Glutamatergic neuron (in vitro differentiated cells): ENCODE results near the gene LIPC. TPM values are rescaled to one million over a fixed set of nuclear protein-coding genes. Genes with fewer than 3 reads are reported as not detected.

Experiments used
- DNase-seq: peaks from one replicate; pipeline ENCODE4 v3.0.0; 2022
- H3K27ac Mint-ChIP-seq: one replicate; pipeline ENCODE4 v1.8.0; 2020; ENCODE audit warnings: mild to moderate bottlenecking, mixed read lengths, inconsistent platforms; ENCODE audit not compliant: unreplicated experiment
- H3K27me3 Mint-ChIP-seq: one replicate; pipeline ENCODE4 v1.8.0; 2020; ENCODE audit warnings: mild to moderate bottlenecking, moderate library complexity, mixed read lengths, inconsistent platforms; ENCODE audit not compliant: unreplicated experiment
- H3K36me3 Mint-ChIP-seq: one replicate; pipeline ENCODE4 v1.8.0; 2020; ENCODE audit warnings: mild to moderate bottlenecking, mixed read lengths, inconsistent platforms; ENCODE audit not compliant: unreplicated experiment
- H3K4me1 Mint-ChIP-seq: one replicate; pipeline ENCODE4 v1.8.0; 2020; ENCODE audit warnings: mild to moderate bottlenecking, low read depth, mixed read lengths, inconsistent platforms; ENCODE audit not compliant: unreplicated experiment
- H3K4me3 Mint-ChIP-seq: one replicate; pipeline ENCODE4 v1.8.0; 2020; ENCODE audit warnings: mild to moderate bottlenecking, mixed read lengths, inconsistent platforms; ENCODE audit not compliant: unreplicated experiment
- H3K9me3 Mint-ChIP-seq: one replicate; pipeline ENCODE4 v1.8.0; 2020; ENCODE audit warnings: mild to moderate bottlenecking, moderate library complexity, mixed read lengths, inconsistent platforms; ENCODE audit not compliant: unreplicated experiment
- total RNA-seq: library from RNA; stranded (reverse); fragmentation: NEBNext Ultra II Directional; extraction: Animal tissue kit (Norgen Biotek cat#: 25700); gene quantifications from one replicate; pipeline ENCODE4 v1.2.1, GENCODE V29; 2021; ENCODE audit not compliant: unreplicated experiment
- TF ChIP-seq, protein P1 (sequence below): fragments of 200-600 bp; sonication (generic); IDR thresholded peaks from one replicate; pipeline ENCODE4 v1.5.0; 2021; ENCODE audit not compliant: partially characterized antibody, unreplicated experiment

Gene LIPC
- total RNA-seq, 1 donor from 2014 or later = not detected

DNA sequence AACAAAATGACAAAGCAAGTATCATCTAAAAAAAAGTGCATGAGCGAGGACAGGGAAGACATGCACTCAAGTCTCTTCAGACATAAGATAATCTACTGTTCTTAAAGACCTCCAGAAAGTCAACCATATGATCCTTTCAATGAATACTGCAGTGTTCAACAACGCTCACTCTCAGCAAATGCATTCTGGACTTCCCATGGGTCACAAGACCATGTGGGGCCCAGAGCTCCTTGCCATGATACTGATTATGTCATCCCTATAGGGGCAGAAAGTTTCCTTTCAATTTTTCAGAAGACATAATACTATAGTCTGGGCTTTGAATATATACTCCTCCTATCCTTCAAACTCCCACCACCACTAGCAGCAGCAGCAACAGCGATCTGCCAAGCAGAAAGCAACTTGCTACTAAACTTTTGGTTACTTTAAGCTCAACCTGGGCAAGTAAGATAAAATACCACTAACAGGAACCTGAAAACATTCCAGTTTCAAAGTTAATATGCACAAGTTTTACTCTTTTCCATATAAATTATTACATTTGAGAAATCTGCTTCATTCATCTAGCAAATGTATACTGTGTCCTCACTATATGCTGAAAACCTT lies 174.2 kb downstream of the LIPC start:
- TF ChIP-seq, protein P1, sequence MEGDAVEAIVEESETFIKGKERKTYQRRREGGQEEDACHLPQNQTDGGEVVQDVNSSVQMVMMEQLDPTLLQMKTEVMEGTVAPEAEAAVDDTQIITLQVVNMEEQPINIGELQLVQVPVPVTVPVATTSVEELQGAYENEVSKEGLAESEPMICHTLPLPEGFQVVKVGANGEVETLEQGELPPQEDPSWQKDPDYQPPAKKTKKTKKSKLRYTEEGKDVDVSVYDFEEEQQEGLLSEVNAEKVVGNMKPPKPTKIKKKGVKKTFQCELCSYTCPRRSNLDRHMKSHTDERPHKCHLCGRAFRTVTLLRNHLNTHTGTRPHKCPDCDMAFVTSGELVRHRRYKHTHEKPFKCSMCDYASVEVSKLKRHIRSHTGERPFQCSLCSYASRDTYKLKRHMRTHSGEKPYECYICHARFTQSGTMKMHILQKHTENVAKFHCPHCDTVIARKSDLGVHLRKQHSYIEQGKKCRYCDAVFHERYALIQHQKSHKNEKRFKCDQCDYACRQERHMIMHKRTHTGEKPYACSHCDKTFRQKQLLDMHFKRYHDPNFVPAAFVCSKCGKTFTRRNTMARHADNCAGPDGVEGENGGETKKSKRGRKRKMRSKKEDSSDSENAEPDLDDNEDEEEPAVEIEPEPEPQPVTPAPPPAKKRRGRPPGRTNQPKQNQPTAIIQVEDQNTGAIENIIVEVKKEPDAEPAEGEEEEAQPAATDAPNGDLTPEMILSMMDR = no peak
- no peaks in the 10 kb centered on the region for H3K4me1 Mint-ChIP-seq
- H3K9me3 Mint-ChIP-seq = no peaks in the 10 kb centered on the region
- no peak for DNase-seq
- H3K36me3 Mint-ChIP-seq = no peaks in the 10 kb centered on the region
- H3K27ac Mint-ChIP-seq = no peak overlapping the region
- H3K27me3 Mint-ChIP-seq = no peaks in the 10 kb centered on the region
- no peak overlapping the region for H3K4me3 Mint-ChIP-seq

DNA sequence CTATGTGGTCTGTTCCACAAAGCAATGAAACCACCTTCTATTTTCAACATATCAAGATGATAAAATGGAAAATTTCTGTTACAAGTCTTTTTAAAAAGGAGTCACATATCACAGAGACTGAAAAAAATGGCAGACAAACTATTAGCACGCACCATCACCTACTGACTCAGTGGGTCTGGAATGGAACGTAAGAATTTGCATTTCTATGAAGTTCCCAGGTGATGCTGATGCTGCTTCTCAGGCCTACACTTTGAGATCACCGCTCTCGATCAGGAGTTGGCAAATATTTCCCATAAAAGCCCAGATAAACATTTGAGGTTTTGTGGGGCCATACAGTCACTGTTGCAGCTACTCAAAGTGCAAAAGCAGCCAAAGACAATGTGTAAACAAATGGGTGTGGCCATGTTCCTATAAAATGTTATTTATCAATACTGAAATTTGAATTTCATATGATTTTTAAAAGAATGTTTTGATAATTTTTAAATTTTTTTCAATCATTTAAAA lies 174.8 kb downstream of the LIPC start:
- TF ChIP-seq, protein P1 = no peak
- no peak for DNase-seq
- H3K27me3 Mint-ChIP-seq = no peaks in the 10 kb centered on the region
- no peaks in the 10 kb centered on the region for H3K9me3 Mint-ChIP-seq
- no peaks in the 10 kb centered on the region for H3K4me1 Mint-ChIP-seq
- H3K27ac Mint-ChIP-seq = no peak overlapping the region
- no peaks in the 10 kb centered on the region for H3K36me3 Mint-ChIP-seq
- H3K4me3 Mint-ChIP-seq = no peak overlapping the region

DNA sequence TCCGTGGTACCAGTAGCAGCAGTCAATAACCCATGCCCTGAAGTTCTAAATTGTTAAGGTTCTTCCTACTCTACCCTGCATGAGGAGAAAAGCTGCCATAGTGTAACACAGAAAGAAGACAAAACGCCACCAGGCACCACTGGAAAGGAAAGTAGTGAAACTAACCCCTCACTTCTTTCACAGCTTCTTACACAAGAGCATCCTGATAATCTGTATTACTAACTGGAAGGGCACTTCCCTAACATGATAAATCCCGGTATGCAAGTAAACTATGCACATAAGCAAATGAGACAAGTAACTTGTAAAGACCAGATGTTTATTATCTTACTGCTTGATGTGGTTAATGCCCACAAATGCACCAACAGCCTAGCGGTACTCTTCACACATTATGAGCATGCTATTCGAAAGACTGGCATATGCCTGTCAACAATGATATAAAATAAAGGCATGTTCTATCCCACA lies 176.4 kb downstream of the LIPC start:
- Mint-ChIP-seq H3K27me3 (peaks cover 2% of the 10 kb centered on the region), H3K36me3 (peaks cover 1% of the 10 kb centered on the region), H3K4me3 (no peak overlapping the region), H3K9me3 (no peaks in the 10 kb centered on the region), H3K27ac (no peak overlapping the region), H3K4me1 (no peaks in the 10 kb centered on the region)
- TF ChIP-seq, protein P1 = no peak
- no peak for DNase-seq

DNA sequence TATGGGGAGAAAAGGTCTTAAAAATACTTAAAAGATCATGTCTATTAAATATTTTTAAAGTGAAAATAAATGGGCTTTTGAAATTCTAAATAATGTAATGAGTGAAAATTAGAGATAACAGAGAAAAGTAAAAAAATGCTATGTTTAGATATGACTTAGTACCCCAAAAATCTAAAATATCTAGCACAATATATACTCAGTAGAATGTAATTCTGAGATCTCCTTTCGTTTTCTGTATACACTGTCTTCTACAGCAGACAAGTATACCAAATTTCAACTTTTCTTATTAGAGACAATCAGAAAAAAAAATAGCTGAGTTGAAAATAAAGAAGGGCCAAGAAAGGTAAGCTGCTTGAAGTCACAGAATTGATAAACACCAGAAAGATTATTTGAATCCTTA lies 176.9 kb downstream of the LIPC start:
- Mint-ChIP-seq H3K27me3 (peaks cover 2% of the 10 kb centered on the region), H3K4me3 (no peak overlapping the region), H3K4me1 (no peaks in the 10 kb centered on the region), H3K27ac (no peak overlapping the region), H3K9me3 (no peaks in the 10 kb centered on the region), H3K36me3 (peaks cover 7% of the 10 kb centered on the region)
- TF ChIP-seq, protein P1 = no peak
- no peak for DNase-seq
